ENCODE measurements around the gene SF3B3.
A peak's percentile ranks its signal among the peaks of the same experiment; 100 is the strongest.

The SF3B3 gene

DNA sequence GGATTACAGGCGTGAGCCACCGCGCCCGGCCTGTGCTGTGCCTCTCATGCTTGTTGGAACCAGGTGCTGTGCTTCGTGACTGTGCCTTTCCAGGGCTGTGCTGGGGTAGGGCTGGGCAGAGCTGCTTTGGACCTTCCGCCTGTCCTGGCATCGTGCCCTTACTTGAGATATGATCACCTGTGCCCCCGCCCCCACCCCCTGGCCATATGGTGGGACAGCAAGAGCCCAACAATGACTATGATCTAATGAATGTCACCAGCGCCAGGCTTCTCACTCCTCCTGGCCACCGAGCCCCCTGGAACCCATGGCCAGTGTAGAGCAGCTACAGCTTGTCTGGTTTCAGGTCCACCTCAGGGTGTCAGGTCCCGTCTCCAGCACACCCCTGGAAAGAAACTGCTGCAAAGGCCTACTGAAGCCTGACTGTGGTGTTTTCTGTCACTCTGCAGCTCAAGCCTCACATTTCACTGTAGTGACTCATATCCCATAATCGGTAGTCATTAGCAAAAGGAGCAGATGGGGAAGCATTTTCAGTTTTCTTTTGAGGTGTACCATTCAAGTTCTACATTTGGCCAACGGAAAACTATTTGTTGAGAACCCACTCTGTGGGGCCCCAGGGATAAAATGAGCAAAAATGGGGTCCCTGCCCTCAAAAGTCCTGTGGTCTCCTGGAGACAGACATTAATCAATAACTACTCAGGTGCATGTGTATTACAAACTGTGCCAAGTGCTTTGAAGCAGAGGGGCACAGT lies 47.2 kb upstream of the SF3B3 start:
- no peaks in the 10 kb centered on the region for H4K20me1 ChIP-seq (ENCODE audit: insufficient read depth, low read length)
- H3K4me2 ChIP-seq (ENCODE audit: low read depth, low read length), result peak overlapping the region; percentile 9; the same call in 1 of the 2 replicates
- H3K9me3 ChIP-seq (replicated peaks; ENCODE audit: insufficient read depth, low read length), result no peaks in the 10 kb centered on the region
- H3F3A ChIP-seq (ENCODE audit: insufficient read depth, low read length), result no peaks in the 10 kb centered on the region
- DNase-seq, result peak; percentile 31
- H3K9me2 ChIP-seq (replicated peaks; ENCODE audit: insufficient read depth, low read length), result no peaks in the 10 kb centered on the region
- H3K4me1 ChIP-seq (ENCODE audit: low read length), result peaks cover 3% of the 10 kb centered on the region; the same call in 1 of the 2 replicates
- H3K27me3 ChIP-seq (replicated peaks; ENCODE audit: insufficient read depth, low read length), result no peaks in the 10 kb centered on the region
- H3K4me3 ChIP-seq (ENCODE audit: low read length), result no peak overlapping the region
- H3K79me2 ChIP-seq (ENCODE audit: low read length), result no peaks in the 10 kb centered on the region
- TF ChIP-seq, protein P1, sequence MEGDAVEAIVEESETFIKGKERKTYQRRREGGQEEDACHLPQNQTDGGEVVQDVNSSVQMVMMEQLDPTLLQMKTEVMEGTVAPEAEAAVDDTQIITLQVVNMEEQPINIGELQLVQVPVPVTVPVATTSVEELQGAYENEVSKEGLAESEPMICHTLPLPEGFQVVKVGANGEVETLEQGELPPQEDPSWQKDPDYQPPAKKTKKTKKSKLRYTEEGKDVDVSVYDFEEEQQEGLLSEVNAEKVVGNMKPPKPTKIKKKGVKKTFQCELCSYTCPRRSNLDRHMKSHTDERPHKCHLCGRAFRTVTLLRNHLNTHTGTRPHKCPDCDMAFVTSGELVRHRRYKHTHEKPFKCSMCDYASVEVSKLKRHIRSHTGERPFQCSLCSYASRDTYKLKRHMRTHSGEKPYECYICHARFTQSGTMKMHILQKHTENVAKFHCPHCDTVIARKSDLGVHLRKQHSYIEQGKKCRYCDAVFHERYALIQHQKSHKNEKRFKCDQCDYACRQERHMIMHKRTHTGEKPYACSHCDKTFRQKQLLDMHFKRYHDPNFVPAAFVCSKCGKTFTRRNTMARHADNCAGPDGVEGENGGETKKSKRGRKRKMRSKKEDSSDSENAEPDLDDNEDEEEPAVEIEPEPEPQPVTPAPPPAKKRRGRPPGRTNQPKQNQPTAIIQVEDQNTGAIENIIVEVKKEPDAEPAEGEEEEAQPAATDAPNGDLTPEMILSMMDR (IDR thresholded peaks at IDR 0.05; ENCODE audit: low read length), result no peak
- TF ChIP-seq EZH2 (optimal IDR thresholded peaks at IDR 0.05; ENCODE audit: low read depth, low read length) (no peak), EZH2phosphoT487 (IDR thresholded peaks at IDR 0.05; ENCODE audit: low read length) (no peak)
- no peak overlapping the region for H2AFZ ChIP-seq (ENCODE audit: low read length)
- no peaks in the 10 kb centered on the region for H3K36me3 ChIP-seq (replicated peaks; ENCODE audit: insufficient read depth, low read length)
- no peak overlapping the region for H3K9ac ChIP-seq (ENCODE audit: low read length)
- peak overlapping the region; percentile 60; the same call in 1 of the 2 replicates for H3K27ac ChIP-seq (ENCODE audit: low read length)

DNA sequence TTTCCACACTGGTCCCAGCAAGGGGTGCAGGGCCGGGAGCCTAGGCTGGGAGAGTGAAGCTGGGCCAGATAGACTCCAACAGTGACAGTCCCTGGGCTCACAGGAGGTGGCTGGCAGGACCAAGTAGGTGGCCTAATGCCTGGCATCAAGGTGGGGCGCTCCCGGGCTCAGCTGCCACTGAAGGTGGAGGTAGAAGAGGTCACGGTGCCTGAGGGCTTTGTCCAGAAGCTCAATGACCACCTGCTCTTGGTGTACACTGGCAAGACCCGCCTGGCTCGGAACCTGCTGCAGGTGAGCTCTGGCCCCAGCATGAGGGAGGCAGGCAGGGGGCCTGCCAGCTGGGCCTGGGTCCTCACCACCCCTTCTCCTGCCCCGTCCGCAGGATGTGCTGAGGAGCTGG lies 45.4 kb upstream of the SF3B3 start:
- Histone ChIP-seq H3K4me3 (ENCODE audit: low read length) (no peak overlapping the region), H3K4me1 (ENCODE audit: low read length) (peaks cover 3% of the 10 kb centered on the region; the same call in 1 of the 2 replicates), H3K9me3 (replicated peaks; ENCODE audit: insufficient read depth, low read length) (no peaks in the 10 kb centered on the region), H3K27ac (ENCODE audit: low read length) (no peak overlapping the region), H3K79me2 (ENCODE audit: low read length) (no peaks in the 10 kb centered on the region), H3K27me3 (replicated peaks; ENCODE audit: insufficient read depth, low read length) (no peaks in the 10 kb centered on the region), H3K9ac (ENCODE audit: low read length) (no peak overlapping the region), H3F3A (ENCODE audit: insufficient read depth, low read length) (no peaks in the 10 kb centered on the region), H2AFZ (ENCODE audit: low read length) (no peak overlapping the region), H3K9me2 (replicated peaks; ENCODE audit: insufficient read depth, low read length) (no peaks in the 10 kb centered on the region), H3K36me3 (replicated peaks; ENCODE audit: insufficient read depth, low read length) (no peaks in the 10 kb centered on the region), H4K20me1 (ENCODE audit: insufficient read depth, low read length) (no peaks in the 10 kb centered on the region), H3K4me2 (ENCODE audit: low read depth, low read length) (no peak overlapping the region)
- no peak for DNase-seq
- TF ChIP-seq EZH2 (optimal IDR thresholded peaks at IDR 0.05; ENCODE audit: low read depth, low read length) (no peak), EZH2phosphoT487 (IDR thresholded peaks at IDR 0.05; ENCODE audit: low read length) (no peak)
- TF ChIP-seq, protein P1 (IDR thresholded peaks at IDR 0.05; ENCODE audit: low read length), result no peak

GRCh38 chr16:70478912-70479341 lies 44.7 kb upstream of the SF3B3 start:
- TF ChIP-seq EZH2 (optimal IDR thresholded peaks at IDR 0.05; ENCODE audit: low read depth, low read length) (no peak), EZH2phosphoT487 (IDR thresholded peaks at IDR 0.05; ENCODE audit: low read length) (no peak)
- TF ChIP-seq, protein P1 (IDR thresholded peaks at IDR 0.05; ENCODE audit: low read length), result no peak
- peaks cover 3% of the 10 kb centered on the region; the same call in 1 of the 2 replicates for H3K4me1 ChIP-seq (ENCODE audit: low read length)
- H3K9ac ChIP-seq (ENCODE audit: low read length), result no peak overlapping the region
- no peak overlapping the region for H3K27ac ChIP-seq (ENCODE audit: low read length)
- H3K27me3 ChIP-seq (replicated peaks; ENCODE audit: insufficient read depth, low read length), result no peaks in the 10 kb centered on the region
- no peak overlapping the region for H3K4me2 ChIP-seq (ENCODE audit: low read depth, low read length)
- no peaks in the 10 kb centered on the region for H3K9me3 ChIP-seq (replicated peaks; ENCODE audit: insufficient read depth, low read length)
- H2AFZ ChIP-seq (ENCODE audit: low read length), result no peak overlapping the region
- H4K20me1 ChIP-seq (ENCODE audit: insufficient read depth, low read length), result no peaks in the 10 kb centered on the region
- no peaks in the 10 kb centered on the region for H3K9me2 ChIP-seq (replicated peaks; ENCODE audit: insufficient read depth, low read length)
- no peak for DNase-seq
- no peaks in the 10 kb centered on the region for H3K36me3 ChIP-seq (replicated peaks; ENCODE audit: insufficient read depth, low read length)
- no peaks in the 10 kb centered on the region for H3K79me2 ChIP-seq (ENCODE audit: low read length)
- no peak overlapping the region for H3K4me3 ChIP-seq (ENCODE audit: low read length)
- no peaks in the 10 kb centered on the region for H3F3A ChIP-seq (ENCODE audit: insufficient read depth, low read length)
